ENCODE data around the gene N4BP2L2.
"Not testable (repeated sequence)": the region's sequence is repeated elsewhere in the genome, so short reads cannot be mapped to it uniquely, and the experiment has no call there.

The N4BP2L2 gene

GRCh38 chr13:32538621-32539246 is at the start of gene N4BP2L2:
Gene N4BP2L2 (minus strand): TSS chr13:32538795. CDS start chr13:32537027, 1,768 bp downstream.
- DNase-seq (ENCODE audit: low spot score) = peak; percentile 96

GRCh38 chr13:32587811-32588170 is 49.2 kb upstream of the N4BP2L2 start:
- no peak for DNase-seq (ENCODE audit: low spot score)

DNA sequence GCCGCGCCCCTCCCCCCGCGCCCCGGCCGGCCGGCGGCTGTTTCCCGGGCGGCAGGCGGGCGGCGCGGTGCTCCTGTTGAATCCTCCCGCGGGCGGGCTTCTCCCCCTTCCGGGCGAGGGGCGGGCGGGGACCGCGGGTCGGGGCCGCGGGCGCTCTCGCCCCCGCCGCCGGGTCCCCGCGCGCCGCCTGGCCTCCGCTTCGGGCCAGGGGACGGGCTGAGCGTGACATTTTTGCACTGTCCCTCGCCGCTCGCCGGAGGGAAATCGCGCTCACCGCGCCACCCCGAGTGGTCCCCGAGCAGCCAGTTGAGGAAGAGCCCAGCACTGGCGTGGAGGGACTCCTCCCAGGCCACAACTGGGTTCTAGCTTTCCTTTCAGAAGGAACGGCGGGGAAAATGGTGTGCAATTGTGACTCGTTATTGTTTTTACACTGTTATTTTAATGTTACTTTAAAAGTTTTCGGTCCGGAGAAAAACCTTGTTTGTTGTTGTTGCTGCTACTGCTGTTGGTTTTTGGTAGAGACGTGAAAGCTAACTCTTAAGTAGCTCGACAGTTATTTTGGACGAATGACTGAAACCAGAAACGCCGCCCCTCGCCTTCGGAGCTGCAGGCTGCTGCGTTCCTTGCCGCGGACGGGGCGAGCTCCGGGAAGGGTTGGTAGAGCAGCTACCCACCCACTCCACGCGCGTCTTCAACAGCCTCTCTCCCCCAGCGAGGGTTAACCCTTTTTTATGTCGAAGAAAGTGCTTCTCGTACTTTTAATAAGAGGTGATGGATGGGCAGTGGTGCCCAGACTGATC is 48.6 kb upstream of the N4BP2L2 start:
- peak; percentile 42 for DNase-seq (ENCODE audit: low spot score)

- peak; percentile 96 for DNase-seq (ENCODE audit: low spot score)
These were observed 47.7 kb upstream of the N4BP2L2 start, which contains the start of gene PDS5B for GRCh38 chr13:32586080-32586900. Gene PDS5B (plus strand): TSS chr13:32586452. CDS start chr13:32648773, 62,321 bp downstream.

GRCh38 chr13:32585550-32586079 is 47.0 kb upstream of the N4BP2L2 start:
- no peak for DNase-seq (ENCODE audit: low spot score)

GRCh38 chr13:32582991-32583390 is 44.4 kb upstream of the N4BP2L2 start:
- no peak for DNase-seq (ENCODE audit: low spot score)

- DNase-seq (ENCODE audit: low spot score) = no peak
These were observed 43.7 kb upstream of the N4BP2L2 start for GRCh38 chr13:32582281-32582680.

GRCh38 chr13:32581177-32581786 is 42.7 kb upstream of the N4BP2L2 start:
- DNase-seq (ENCODE audit: low spot score) = peak; percentile 15

- no peak for DNase-seq (ENCODE audit: low spot score)
These were observed 38.4 kb upstream of the N4BP2L2 start for GRCh38 chr13:32577032-32577431.

DNA sequence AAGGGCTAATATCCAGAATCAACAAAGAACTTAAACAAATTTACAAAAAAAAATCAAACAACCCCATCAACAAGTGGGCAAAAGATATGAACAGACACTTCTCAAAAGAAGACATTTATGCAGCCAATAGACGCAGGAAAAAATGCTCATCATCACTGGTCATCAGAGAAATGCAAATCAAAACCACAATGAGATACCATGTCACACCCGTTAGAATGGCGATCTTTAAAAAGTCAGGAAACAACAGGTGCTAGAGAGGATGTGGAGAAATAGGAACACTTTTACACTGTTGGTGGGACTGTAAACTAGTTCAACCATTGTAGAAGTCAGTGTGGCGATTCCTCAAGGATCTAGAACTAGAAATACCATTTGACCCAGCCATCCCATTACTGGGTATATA is 37.1 kb upstream of the N4BP2L2 start:
- not testable (repeated sequence) for DNase-seq (ENCODE audit: low spot score)

DNA sequence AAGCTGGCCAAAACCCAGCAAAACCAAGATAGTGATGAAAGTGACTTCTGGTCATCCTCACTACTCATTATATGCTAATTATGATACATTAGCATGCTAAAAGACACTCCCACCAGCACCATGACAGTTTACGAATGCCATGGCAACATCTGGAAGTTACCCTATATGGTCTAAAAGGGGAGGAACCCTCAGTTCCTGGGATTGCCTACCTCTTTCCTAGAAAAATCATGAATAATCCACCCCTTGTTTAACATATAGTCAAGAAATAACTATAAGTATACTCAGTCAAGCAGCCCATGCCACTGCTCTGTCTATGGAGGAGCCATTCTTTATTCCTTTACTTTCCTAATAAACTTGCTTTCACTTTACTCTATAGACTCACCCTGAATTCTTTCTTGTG is 22.2 kb upstream of the N4BP2L2 start:
- not testable (repeated sequence) for DNase-seq (ENCODE audit: low spot score)

DNA sequence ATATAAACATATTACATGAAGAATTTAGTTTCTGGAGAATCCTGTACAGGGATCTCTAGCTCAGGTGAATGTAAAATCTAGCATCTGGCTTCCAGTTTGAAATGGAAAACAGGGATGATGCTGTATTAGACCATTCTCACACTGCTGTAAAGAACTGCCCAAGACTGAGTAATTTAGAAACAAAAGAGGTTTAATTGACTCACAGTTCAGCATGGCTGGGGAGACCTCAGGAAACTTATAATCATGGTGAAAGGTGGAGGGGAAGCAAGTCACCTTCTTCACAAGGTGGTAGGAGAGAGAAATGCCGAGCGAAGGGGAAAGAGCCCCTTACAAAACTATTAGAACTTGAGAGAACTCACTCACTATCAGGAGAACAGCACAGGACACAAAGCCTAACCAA is 17.0 kb upstream of the N4BP2L2 start:
- no peak for DNase-seq (ENCODE audit: low spot score)

DNA sequence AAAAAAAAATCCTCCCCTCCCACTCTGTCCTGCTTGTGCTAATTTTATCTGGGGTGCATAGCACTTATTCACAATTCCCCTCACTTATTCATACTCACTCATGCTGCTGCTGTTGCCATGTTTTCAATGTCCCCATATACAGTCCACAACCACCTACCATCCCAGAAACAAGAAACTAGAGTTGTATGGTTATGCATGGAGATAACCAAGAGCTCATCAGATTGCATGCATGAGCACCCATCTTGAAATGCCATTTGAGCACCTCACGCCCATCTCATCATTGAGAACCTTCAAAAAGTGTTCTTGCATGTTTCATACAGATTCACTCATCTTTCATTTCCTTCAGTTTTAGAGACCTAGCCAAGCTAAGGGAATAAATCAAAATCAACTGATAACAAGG is 15.1 kb upstream of the N4BP2L2 start:
- DNase-seq (ENCODE audit: low spot score) = no peak

DNA sequence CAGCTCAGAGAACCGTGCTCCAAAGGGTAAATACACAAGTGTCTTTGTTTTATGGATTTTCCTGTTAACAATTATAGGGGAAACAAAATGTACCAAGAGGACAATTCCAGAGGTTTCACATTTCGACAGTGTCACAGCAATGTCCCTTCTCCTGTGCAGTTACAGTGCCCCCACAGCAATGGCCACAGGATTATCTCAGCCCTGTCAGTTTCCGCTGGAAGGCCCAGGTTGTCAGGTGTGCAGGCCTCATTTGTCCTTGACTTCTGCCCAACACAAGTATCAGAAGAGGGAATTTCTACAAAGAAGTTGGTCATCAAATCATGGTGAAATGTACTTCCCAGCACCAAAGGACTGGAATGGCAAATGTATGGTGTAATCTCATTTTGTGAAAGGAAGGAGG is 11.2 kb upstream of the N4BP2L2 start:
- no peak for DNase-seq (ENCODE audit: low spot score)

DNA sequence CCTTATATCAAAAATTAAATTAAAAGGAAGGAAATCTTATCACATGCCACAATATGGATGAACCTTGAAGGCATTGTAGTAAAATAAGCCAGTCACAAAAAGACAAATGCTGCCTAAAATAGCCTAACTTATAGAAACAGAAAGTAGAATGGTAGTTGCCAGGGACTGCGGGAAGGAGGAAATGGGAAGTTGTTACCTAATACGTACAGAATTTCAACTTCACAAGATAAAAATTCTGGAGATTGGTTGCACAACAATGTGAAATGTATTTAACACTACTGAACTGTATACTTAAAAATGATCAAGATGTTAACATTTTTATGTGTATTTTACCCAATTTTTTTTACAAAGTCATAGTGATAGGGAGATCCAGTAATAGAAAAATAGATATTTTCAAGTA is 10.2 kb upstream of the N4BP2L2 start:
- no peak for DNase-seq (ENCODE audit: low spot score)

DNA sequence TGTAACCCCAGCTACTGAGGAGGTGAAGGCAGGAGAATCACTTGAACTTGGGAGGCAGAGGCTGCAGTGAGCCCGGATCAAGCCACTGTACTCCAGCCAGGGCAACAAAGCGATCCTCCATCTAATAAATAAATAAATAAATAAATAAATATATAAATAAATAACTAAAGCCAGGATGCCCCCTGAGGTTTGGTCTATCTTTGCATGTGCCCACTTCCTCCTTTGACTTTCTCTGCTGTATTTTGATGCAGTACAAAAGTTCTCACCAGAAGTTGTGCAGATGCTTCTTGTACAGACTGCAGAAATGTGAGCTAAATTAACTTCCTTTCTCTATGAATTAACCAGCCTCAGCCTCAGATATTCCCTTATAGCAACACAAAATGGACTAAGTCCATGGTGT is 6.5 kb upstream of the N4BP2L2 start:
- no peak for DNase-seq (ENCODE audit: low spot score)

- DNase-seq (ENCODE audit: low spot score) = no peak
These were observed 3.6 kb upstream of the N4BP2L2 start for GRCh38 chr13:32542221-32542620.

DNA sequence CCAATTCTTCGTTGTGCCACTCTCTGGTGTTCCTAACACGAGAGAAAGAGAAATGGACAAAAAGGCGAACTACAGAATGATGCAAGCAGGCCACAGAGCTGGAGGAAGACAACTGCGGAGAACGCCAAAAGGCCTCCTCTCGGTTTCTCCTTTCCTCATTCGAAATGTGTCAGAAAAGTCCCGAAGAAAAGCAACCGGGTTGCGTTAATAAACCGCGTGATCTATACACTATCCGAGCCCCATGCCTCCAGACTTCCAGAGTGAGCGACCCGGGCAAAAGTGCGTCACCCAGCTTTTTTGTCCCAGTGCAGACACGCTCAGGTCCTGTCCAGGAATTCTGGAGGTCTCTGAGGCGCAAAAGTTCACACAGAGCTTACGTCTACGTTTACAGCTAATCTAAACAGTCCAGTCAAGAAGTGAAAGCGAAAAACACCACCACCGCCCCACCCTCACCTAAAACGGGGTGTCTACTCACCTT is 413 bp downstream of the N4BP2L2 start:
- DNase-seq (ENCODE audit: low spot score) = peak; percentile 64

DNA sequence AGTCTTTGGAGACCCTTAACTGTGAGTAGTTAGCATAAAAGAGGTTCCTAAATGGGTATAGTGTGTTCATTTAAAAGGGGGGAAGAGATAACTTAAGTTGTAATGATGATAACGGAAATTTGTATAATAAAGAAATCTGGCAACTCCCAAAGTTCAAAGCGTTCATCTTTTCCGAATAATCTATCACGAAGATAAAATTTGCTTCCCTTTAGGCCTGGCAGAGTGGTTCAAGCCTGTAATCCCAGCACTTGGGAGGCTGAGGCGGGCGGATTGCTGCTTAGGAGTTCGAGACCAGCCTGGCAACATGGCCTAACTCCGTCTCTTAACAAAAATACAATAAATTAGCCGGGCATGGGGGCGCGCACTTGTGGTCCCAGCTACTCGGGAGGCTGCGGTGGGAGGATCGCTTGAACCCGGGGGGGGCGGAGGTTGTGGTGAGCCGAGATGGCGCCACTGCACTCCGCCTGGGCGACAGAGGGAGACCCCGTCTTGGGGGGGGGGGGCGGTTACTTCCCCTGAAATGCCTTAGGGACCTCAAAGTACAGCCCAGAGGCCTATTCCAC is 934 bp downstream of the N4BP2L2 start:
- DNase-seq (ENCODE audit: low spot score) = no peak

- DNase-seq (ENCODE audit: low spot score) = no peak
These were observed 2.8 kb downstream of the N4BP2L2 start for GRCh38 chr13:32535748-32536147.

DNA sequence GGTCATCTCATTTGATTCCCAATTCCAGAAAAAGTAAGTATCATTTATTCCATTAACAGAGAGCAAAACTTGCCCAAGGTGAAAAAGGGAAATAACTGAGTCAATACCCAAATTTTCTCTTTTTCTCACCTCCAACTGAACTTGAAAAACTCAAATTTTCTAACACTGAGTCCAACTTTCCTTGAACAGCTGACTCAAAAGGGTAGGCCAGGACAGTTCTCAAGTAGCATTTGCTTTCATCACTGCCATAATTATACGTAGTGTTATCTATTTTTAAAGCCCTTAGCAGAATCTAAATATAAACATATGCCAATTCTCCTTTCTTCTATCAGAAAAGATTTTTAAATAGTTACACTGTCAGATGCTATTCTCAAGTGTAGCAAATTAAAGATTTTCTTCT is 3.5 kb downstream of the N4BP2L2 start:
- peak; percentile 54 for DNase-seq (ENCODE audit: low spot score)

- DNase-seq (ENCODE audit: low spot score) = no peak
These were observed 7.7 kb downstream of the N4BP2L2 start for GRCh38 chr13:32530841-32531253.

Measured in activated CD4-positive, alpha-beta T cell treated with anti-CD3 and anti-CD28 coated beads, Interleukin-2, Interleukin-4, amounts not matched to agents 100 ng/mL and 50 ng/mL, durations not matched to agents 16 hours and 8 hours (primary cell).